NT2/D1 (cell line): ENCODE measurements around the gene MAST4.

Experiments used
- SUZ12 ChIP-seq: IDR thresholded peaks from 2 replicates; pipeline ENCODE4 v1.6.1; 2011; ENCODE audit not compliant: insufficient read length, insufficient read depth; ENCODE audit errors: extremely low read depth
- ZNF274 ChIP-seq: IDR thresholded peaks from 2 replicates; pipeline ENCODE4 v1.6.1; 2011; ENCODE audit warnings: mild to moderate bottlenecking, low read depth, low read length

DNA sequence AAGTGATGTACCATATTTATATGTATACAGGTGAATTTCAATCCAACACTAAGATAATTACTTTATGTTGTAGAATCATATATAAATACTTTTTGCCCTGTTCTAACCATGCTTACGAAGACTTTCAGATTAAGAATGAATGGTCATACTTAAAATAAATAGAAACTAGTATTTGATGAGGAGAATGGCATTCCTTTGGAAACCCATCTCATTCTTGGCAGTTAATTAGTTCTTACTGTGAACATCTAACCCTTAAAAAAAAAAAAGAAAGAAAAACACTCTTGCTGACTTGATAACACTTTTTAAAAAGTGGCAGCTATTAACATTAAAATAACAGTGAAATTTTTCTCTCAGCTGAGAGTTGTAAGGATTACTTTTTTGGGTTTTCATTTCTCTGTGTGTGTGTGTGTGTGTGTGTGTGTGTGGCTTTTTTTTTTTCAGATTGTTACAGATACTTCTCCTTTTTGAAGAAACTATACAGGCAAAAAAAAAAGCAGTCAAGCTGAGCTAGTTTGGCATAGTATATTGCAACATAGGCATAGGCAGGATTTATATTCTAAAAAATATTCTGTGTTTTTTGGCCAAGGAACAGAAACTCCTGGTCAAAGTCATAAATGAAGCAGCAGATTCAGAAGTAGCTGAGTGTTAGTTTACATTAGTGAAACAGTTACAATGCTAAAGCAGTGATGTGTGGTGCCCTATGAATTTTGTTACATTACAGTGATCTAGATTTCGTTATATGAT is 436.9 kb downstream of the MAST4 start:
- TF ChIP-seq ZNF274 (no peak), SUZ12 (no peak)
